GM21825 (cell line): ENCODE data around the gene TTLL11.

ENCODE experiments used
- ATAC-seq: cut with Tn5 transposase; IDR thresholded peaks from one replicate; pipeline ENCODE4 v1.9.1; 2021; ENCODE audit warnings: mild to moderate bottlenecking, moderate library complexity; ENCODE audit not compliant: unreplicated experiment

Gene TTLL11

GRCh38 chr9:121818841-121819427, 274.2 kb downstream of the TTLL11 start:
- no peak for ATAC-seq

- no peak for ATAC-seq
Measured at GRCh38 chr9:121818016-121818661, 275.0 kb downstream of the TTLL11 start.

GRCh38 chr9:121817476-121817875, 275.6 kb downstream of the TTLL11 start:
- ATAC-seq = no peak

GRCh38 chr9:121816845-121817450, 276.2 kb downstream of the TTLL11 start:
- no peak for ATAC-seq

GRCh38 chr9:121816449-121816817, 276.7 kb downstream of the TTLL11 start:
- no peak for ATAC-seq

GRCh38 chr9:121815546-121816448, 277.3 kb downstream of the TTLL11 start:
- no peak for ATAC-seq

- no peak for ATAC-seq
Measured at GRCh38 chr9:121815084-121815483, 278.0 kb downstream of the TTLL11 start.

GRCh38 chr9:121814594-121814993, 278.5 kb downstream of the TTLL11 start:
- ATAC-seq = no peak

GRCh38 chr9:121813519-121814210, 279.4 kb downstream of the TTLL11 start:
- no peak for ATAC-seq

GRCh38 chr9:121812159-121812735, 280.9 kb downstream of the TTLL11 start:
- no peak for ATAC-seq

GRCh38 chr9:121811751-121812150, 281.4 kb downstream of the TTLL11 start:
- no peak for ATAC-seq

GRCh38 chr9:121811140-121811539, 282.0 kb downstream of the TTLL11 start:
- no peak for ATAC-seq

GRCh38 chr9:121810489-121810888, 282.6 kb downstream of the TTLL11 start:
- ATAC-seq = no peak

GRCh38 chr9:121809356-121810050, 283.6 kb downstream of the TTLL11 start:
- ATAC-seq = no peak

GRCh38 chr9:121808781-121809180, 284.3 kb downstream of the TTLL11 start:
- no peak for ATAC-seq

GRCh38 chr9:121807823-121808278, 285.3 kb downstream of the TTLL11 start:
- ATAC-seq = no peak

GRCh38 chr9:121807069-121807822, 285.9 kb downstream of the TTLL11 start:
- ATAC-seq = no peak

GRCh38 chr9:121802753-121803152, 290.4 kb downstream of the TTLL11 start:
- no peak for ATAC-seq

GRCh38 chr9:121801579-121801978, 291.5 kb downstream of the TTLL11 start:
- no peak for ATAC-seq
